ENCODE data around the gene PIK3R6.

- TF ChIP-seq POLR2A (IDR thresholded peaks at IDR 0.05) (no peak), CTCF (IDR thresholded peaks at IDR 0.05) (peak; percentile 43 to 75), POLR2AphosphoS5 (IDR thresholded peaks at IDR 0.05) (no peak), EP300 (IDR thresholded peaks at IDR 0.05) (no peak)
Measured at GRCh38 chr17:8894673-8895578, 27.5 kb upstream of the PIK3R6 start.
